CD4-positive, alpha-beta T cell treated with Interleukin-10 for 1 hour (primary cell): ENCODE results near the gene MLLT6.
A peak's percentile ranks its signal among the peaks of the same experiment; 100 is the strongest.

Source experiments
- DNase-seq: peaks from one replicate; pipeline ENCODE4 v3.0.0-alpha.2; 2020

Gene MLLT6

DNA sequence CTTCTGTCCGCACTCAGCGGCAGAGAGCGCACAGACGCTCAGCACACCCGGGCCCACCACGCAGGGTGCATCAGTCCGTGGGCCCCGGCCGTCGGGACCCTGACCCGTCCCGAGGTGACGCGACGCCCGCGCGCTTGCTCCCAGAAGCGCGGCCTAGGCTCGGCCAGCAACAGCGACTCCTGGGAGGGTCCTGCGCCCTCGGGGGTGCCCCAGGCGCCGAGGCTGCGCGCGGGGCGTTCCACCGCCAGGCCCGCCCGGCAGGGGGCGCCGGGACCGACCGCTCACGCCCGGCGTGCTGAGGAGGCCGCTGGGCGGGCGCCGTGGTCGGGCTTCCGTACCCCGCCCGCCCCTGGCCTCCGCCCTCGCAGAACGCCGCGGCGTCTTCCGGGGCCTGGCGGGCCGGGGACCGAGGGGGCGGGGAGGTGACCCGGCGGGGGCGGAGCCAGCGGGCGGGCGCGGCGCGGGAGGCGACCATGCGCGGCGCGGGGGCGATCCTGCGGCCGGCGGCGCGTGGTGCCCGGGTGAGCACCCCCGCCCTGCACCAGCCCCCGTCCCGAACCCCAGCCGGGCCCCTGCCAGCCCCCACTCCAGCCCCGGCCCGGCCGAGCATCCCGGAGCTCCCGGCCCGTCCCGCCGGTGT lies 24.9 kb downstream of the MLLT6 start, which contains the start of gene CISD3:
Gene CISD3, plus strand, starts transcription at position 456 of the 640 bp plus-strand sequence. Its CDS starts 18 bp downstream, at position 474.
- DNase-seq: peak; percentile 89

DNA sequence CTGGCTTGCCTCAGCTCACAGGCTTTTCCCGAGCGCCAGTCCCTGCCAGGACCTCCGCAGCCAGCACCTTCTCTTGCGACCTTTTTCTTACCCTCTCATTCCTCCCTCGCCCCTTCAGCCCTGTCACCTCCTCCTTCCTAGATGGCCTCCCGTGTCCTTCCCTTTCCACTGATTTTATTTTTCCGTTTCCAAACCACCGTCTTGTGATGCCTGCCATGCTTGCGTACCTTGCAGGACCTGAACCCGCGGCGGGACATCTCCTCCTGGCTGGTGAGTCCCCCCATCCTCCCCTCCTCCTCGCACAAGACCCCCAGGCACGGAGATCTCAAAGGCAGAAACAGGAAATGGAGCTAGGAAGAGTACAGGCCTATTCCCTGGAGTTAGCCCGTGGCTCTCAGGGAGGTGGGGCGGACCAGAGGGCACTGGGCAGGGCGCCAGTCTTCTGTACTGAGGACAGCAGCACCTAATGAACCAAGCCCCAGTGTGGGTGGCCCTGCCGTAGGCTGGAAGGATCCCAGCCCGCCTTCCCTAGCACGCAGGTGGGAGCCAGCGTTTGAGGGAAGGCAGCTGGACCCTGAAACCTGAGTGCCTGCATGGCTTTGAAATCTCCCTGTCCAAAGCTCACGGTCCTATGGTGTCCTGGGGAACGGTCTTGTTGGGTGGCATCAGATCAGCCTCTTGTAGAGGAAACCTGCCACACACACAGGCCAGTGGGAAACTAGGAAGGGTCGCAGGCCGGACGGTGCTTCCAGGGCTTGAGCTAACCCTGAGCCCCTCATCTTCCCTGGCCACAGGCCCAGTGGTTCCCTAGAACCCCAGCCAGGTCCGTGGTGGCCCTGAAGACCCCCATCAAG lies 25.7 kb downstream of the MLLT6 start:
- DNase-seq: peak; percentile 24

DNA sequence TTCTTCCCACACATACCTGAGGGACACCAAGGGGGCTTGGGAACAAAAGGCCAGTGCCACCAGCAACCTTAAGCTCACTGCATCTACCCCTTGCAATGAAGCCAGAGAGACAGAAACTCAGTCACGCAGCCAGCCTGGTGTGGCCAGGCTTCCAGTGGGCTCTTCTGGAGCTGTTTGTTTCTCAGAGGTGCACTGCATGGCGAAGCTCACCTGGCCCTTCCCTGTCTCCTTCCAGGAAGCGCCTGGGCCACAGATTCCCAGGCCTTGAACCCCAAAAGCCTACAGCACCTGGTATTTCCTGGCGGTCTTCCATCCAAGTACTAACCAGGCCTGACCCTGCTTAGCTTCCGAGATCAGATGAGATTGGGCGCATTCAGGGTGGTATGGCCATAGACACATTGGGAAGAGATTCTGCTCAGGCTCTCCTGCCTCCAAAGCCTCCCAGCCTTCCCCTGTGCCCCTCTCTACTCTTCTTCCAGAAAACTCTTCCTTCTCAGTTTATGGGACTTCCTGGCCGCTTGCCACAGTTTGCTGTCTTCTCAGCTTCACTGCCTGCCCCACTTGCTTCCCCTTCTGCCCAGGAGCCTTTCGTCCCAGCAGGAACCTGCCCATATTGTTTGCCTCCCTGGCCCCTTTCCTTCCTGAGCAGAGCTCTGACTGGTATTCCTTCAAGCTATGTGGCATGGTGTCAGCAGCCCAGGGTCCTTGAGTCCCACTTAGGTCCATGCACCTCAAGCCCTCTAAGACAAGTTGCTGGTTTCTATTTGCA lies 26.6 kb downstream of the MLLT6 start:
- no peak for DNase-seq

DNA sequence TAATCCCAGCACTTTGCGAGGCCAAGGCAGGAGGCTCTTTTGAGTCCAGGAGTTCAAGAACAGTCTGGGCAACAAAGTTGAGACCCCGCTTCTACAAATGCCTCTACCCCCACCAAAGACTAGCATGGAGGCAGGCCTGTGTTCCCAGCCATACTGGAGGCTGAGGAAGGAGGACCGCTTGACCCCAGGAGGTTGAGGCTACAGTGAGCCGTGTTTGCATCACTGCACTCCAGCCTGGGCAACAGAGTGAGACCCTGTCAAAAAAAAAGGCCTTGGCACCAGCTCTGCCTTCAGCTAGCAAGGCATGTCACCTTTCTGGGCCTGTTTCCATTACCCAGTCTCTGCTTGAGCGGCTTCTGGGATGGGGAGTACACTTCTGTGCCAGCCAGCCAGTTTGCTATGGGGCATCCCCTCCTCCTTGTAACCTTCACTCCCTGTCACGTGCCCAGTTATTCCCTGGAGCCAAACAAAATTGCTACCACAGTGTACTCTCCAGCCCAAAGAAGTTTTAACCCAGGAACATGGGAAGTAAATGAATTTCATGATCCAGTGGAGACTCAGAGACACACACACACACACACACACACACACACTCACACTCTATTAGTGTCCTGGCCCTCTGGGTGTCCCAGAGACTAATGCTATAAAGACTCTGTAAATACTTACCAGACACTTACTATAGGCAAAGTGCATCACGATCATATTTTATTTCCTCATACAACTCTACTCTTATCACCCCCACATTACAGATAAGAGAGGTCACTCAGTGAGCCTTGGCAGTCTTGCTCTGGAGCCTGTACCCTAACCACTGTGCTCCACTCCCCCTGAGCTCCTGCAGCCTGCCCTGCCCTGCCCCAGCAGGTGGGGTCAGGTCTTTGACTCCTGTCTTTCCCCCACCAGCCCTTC lies 27.6 kb downstream of the MLLT6 start:
- no peak for DNase-seq

DNA sequence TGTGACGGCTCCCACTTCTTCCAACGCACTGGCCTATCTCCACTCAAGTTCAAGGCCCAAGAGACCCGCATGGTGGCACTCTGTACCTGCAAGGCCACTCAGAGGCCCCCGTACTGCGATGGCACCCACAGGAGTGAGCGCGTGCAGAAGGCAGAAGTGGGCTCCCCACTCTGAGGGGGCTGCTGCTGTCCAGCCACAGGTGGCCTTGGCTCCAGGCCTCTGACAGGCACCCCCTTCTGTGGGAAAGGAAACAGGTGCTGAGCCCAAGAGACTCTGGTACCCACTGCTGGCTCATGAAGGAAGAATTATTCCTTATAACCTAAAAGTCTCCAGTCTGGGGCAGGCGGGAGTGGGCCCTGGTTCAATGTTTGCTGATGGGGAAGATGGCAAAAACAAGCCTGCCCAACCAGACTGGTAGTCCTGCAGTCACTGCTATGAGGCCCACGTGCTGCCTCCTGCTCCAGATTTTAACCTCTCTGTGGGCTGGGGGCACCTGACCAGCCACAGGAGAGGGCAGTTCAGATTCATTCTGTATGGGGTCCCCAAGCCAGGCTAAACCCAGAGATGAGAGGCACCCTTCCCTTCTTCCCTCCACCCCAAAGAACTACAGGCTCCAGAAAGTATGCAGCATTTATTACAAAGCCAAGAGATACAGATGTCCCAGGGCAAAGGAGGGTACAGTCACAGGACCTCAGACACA lies 28.4 kb downstream of the MLLT6 start:
- no peak for DNase-seq

DNA sequence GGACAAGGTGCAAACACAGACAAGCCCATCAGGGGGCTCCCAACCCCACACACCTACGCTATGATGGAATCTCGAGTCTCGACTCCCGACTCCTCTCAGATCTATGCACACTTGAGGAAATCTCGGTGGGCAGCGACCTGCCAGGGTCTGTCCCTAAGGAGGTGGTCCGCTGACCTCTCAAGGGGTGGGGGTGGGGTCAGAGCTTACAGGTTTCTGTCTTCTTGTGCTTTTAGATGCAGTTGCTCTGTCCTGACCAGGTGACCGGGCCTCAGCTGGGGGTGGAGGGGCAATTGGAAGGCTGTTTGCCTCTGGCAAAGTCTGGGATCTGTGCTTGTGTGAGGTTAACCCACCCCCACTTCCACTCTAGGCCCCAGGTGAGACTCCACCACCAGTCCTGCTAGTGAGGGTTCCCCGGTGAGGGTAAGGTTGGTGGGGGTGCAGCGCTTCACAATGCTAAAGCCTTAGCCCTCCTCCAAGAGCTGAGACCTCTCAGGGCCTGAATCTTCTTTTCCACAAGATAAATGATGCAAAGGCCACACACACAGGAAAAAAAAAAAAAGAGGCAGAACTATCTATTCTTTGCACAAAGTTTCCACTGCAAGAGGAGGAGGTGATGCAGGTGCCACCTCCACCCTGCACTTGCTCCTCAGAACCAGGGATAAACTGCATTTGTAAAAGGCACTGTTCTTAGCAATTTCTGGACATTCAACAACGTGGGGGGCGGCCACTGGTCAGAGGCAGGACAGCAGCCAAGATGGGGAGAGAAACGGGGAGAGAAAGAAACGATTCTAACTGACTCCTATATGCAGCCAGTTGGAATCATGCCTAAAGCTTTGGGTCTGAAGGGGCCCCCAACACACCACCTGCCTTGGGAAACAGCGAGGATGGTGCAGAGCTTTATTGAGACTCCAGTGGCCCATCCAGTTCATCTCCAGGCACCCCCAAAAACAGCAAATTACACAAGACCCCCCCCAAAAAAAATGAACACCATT lies 29.2 kb downstream of the MLLT6 start:
- peak; percentile 44 for DNase-seq

DNA sequence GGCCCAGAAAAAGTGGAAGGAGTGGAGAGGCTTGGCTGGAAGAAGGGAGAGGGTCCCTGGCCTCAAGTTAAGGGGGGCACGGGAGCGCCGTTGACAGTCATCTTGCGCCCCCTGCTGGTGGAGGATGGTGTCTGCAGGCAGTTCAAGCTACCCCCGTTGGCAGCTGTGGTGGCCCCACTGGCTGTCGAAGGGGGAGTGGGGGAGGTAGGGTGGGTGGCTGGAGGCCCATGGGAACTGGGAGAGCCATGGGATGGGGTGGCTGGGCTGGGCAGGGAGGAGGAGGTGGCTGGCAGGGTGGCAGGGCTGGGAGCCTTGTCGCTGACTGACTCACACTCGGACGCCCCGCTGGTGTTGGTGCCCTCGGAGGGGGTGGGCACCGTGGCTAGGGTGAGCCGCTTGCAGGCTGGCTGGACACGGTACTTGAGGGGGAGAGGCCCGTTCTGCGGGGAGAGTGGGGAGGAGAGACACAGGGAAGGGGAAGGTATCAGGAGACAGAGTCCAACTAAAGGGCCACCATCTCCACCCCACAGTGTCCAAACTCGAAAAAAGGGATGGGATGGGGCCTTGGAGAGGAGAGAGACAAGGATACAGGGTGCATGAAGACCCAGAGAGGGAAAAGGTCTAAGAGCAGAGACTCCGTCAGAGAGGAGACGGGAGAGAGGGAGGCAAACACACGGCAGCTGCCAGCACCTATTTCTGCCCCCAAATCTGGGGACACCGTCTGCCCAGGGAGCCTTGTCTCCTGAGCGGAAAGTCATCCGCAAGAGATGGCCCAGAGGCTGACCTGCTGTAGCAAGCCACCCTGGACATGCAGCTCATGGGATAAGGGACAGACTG lies 30.3 kb downstream of the MLLT6 start:
- peak; percentile 75 for DNase-seq

DNA sequence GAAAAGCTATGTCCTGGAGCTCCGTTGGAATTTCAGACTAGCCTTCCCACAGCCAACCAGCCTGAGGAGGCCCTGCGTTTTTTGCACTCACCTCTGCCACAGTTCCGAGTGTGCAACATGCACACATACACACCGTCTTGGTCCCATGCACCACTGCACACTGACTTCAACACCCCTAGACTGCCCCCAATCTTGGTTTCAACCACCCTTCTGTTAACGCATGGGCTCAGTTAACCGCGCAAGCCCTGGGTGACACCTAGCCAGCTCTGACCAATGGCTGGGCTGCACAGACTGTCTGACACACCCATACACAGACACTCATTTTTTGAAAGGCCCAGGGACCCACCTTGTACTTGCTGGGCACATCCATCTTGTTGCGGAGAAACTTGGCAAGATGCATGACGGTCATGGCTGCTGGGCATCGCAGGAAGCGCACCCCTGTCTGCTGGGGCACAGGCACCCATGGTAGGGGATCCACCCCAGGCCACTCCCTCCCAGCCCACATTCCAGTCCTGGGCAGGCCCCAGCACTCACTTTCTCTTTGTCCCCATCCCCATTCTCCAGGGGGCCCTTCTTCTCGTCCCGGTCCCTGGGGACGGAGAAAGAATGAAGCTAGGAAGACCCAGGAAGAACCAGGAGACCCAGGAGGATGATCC lies 33.1 kb downstream of the MLLT6 start:
- no peak for DNase-seq

DNA sequence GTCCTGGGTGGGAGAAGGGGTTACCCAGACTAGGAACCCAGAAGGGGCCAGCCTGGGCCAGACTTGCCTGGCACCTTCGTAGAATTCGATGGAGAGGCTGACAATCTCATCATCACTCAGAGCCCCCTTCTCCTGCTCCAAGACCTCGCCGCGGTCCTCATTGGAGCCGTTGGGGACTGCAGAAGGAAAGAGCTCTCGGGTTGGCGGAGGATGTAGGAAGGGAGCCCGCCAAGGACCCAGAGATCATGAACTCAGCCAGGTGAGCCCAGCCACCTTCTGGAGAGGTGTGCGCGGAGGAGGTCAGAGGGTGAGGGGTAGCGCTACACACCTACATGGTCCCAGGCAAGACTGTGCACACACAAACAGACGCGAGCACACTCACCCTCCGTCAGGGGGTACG lies 33.6 kb downstream of the MLLT6 start:
- no peak for DNase-seq

DNA sequence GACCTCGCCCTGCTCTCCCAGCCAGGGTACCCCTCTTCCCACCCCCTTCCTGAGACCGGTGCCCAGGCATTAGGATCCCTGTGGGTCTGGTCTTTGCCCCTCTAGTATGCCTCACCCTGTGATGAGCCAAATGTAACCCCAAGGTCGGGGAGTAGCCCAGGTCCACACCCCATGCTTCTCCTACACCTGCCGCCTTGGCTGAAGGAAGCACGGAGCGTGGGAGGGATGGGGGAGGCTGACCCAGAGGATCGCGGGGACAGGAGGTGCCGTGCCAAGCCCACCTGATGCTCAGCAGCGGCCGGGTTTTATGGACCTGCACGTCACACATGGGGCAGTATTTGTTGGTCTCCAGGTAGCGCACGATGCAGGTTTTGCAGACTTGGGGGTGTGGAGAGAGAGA lies 34.2 kb downstream of the MLLT6 start:
- DNase-seq: no peak

DNA sequence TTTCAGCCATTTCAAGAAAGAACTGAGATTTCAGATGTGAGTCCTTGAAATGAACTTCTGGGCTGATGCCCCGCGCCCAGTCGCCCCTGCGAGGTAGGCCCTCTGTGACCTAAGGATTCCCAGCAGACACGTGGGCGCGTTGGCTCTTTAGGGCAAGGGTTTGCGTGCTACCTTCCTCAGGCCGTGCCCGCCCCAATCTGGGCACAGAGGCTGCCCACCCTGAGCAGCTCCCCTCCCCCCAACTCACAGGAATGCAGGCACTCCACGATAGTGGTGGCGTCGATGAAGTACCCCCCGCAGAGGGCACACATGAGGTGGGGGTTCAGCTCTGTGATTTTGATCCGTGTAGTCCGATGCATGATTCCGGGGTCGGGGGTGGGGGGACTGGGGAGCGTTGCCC lies 35.0 kb downstream of the MLLT6 start:
- DNase-seq: no peak

DNA sequence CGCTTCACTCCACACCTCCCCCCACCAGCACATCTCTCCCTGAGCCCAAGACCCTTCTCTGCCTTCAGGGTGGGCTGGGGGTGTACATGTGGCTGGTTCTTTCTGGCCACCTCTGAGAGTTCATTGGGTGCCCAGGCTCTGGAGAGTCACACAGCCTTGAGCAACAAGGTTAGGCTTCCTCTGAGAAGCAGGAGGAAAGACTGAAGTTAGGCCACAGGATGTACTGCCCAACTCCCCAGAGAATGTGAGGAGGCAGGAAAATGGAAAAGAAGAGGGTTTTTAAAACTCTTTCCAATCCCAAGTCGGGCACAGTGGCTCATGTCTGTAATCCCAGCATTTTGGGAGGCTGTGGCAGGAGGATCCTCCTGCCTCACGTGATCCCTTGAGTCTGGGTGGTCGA lies 35.7 kb downstream of the MLLT6 start:
- no peak for DNase-seq

DNA sequence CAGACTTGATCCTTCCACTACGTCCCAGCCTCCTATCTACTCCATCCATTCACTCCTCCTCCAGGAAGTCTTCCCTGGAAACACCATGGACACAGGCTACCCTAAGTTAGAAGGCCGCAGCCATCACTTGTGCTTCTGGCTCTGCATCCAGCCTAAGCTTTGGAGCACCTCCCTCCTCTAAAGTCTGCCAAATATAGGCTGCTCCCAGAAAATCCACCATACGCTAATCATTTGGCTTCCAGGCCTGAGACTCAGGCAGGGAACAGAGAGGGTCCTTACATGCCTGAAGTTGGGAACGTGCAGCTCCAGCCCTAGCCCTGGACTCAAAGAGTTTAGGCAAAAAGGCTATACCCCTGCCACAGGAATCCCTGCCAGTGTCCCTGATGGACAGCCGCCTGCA lies 36.4 kb downstream of the MLLT6 start:
- DNase-seq: no peak

DNA sequence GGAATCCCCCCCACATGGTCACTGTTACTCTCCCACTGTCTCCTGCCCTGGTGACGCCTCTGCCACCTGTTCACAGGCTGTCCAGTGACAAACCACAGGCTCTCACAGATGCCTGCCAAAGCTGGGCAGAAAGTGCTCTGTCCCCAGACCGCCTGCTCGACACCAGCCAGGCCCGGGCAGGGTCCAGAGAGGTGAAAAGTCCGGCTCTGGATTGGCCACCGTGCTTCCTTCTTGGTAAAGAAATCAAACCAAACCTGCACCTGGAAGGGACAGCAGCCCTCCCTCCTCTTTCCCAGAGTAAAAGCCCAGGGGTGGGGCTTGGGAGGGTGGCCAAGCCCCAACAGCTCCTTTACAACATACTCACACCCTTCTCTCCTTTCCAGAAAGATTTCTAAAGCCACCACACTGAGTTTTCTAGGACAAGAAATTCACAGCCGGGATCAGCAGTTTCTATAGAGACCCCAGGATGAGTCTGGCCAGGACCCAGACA lies 36.9 kb downstream of the MLLT6 start:
- no peak for DNase-seq

DNA sequence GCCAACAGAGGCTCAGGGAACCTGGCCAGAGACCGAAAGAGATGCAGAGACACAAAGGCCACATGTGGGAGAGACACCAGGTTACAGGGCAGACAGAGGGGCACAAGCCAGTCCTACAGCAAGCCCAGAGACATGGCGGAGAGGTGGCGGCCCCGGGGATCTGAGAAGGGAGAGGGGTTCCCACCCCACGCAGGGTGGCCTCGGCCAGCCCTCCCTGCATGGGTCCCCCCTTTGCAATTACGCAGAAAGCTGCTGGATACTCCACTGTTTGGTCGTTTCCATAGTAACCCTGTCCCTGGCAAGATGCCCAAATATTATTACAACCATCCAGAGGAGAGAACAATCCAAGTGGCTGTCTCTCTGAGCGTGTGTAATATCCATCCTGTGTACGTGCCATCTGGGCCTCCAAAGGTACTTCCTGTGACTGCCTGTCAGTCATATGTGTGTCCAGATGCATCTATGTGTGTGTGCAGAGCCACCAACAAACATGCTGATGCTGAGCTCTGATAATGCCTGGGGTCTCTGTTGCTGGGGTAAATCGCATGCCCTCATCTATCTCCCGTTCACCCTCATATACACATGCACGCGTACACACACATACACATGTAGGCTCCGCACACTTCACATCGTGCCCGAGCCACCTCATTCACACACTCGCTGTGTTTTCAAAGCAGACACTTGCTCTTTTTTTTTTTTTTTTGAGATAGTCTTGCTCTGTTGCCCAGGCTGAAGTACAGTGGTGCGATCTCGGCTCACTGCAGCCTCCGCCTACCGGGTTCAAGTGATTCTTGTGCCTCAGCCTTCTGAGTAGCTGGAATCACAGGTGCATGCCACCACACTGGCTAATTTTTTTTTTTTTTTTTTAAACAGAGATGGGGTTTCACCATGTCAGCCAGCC lies 37.6 kb downstream of the MLLT6 start:
- DNase-seq: no peak

DNA sequence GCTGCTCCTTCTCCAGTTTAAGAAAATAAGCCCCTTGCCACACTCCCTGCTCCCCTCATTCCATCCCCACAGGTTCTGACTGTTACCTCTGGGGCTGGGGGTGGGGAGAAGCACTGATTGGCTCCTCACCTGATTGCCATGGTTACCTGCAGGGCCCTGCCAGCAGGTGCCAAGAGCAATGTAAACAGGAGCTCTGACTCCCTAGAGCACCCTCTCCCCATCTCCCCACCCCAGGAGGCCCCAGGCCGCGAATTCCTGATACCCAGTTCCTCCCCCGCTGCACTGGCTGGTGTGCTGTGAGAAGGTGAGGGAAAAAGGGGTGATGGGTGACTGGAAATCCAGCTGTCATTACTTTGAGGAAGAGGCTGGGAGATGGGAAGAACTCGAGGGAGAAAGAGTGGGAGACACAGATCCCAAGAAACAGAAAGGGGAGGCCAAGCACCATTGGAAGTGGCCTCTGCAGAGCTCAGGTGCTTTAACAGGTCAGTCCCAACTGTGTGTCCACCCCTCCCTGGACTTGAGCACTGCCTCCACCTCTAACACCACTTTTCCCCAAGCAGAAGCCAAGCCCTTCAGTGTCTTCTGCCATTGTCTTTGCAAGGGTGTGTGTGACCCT lies 38.6 kb downstream of the MLLT6 start:
- no peak for DNase-seq

DNA sequence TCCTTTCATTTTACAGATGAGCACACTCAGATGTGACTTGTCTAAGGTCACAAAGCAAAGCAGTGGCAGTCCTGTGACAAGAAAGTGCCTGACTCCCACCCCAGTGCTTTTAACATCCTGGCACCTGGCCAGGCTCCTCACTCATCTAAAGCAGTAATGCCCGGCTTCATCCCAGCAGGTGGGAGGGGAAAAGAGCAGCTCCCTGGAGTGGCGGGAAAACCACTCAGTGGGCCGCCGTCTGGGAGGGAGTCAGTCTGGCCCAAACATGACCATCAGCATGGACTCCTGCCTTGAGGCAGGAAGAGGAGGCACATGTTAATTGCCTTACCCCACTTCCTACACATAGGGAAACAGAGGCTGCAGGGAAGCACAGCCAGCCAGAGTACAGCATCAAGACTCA lies 40.5 kb downstream of the MLLT6 start:
- no peak for DNase-seq
